ENCODE results near the gene MORN1.
A peak's percentile ranks its signal among the peaks of the same experiment; 100 is the strongest.

The MORN1 gene

DNA sequence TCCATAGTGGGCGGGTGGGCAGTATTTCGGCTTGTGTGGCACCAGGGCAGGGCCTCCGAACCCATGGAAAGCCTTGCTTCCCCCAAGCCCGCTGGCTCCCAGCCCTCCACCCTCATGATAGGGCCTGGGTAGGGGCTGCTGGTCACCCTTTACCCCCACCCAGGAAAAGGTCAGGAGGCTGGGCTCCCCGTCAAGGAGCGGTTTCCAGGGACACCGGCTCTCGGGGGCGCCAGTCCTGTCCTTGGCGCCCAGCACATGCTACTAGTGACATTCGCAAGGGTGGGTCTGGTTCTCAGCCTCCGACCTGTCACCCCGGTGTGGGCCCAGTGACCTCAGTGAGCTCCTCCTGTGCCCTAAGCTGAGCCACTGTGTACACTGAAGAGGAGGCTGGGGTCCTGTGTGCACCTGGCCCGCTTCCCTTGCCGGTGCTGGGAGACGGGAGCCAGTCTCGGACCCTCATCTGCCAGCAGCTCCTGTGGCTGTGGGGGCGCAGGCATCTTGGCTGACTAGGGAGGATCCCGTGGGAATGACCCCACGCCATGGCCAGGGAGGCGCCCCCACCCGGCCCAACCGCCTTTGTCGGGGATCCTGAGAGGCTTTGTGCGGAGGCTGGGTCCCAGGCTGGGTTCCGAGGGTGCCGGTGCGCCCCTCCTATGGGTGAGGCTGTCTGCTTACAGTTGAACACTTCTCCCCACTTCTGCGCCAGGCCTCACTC is 108.6 kb downstream of the MORN1 start:
- no peak for DNase-seq (ENCODE audit: insufficient read length, low spot score)
- FAIRE-seq = no peak

DNA sequence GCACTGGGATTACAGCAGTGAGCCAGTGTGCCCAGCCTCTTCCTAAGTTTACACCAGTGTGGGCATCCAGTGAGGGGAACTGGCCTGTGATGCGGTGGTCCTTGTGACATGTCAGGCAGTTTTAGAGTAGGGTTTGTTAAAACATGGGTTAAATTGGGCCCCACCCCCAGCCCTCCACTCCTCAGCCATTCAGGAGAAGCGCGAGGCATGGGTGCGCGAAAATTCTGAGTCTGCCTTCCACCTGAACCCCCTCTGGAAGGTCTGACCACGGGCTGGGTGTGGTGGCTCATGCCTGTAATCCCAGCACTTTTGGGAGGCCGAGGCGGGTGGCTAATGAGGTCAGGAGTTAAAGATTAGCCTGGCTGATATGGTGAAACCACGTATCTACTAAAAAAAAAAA is 111.5 kb downstream of the MORN1 start:
- DNase-seq (ENCODE audit: insufficient read length, low spot score) (no peak), FAIRE-seq (no peak)

DNA sequence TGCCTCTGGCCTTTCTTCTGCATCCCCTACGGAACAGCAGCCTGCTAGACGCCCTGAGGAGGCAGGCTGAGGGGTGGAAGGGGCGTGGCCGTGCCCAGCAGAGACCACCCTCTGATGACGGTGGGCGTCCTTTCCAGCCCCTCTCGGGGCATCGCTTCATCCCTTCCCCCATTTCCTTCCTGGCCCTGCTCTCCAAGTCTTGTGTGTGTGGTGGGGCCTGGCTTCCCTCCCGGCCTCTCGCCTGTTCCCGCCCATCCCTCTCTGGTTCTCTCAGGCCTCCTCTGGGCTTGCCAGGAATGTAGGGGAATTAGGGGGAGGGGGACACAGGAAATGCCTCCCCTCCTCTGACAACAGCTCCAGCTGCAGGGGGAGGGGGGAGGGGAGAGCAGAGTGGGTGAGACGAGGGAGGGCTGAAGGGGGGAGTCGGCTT is 112.1 kb downstream of the MORN1 start:
- FAIRE-seq = no peak
- peak; percentile 37 for DNase-seq (ENCODE audit: insufficient read length, low spot score)

DNA sequence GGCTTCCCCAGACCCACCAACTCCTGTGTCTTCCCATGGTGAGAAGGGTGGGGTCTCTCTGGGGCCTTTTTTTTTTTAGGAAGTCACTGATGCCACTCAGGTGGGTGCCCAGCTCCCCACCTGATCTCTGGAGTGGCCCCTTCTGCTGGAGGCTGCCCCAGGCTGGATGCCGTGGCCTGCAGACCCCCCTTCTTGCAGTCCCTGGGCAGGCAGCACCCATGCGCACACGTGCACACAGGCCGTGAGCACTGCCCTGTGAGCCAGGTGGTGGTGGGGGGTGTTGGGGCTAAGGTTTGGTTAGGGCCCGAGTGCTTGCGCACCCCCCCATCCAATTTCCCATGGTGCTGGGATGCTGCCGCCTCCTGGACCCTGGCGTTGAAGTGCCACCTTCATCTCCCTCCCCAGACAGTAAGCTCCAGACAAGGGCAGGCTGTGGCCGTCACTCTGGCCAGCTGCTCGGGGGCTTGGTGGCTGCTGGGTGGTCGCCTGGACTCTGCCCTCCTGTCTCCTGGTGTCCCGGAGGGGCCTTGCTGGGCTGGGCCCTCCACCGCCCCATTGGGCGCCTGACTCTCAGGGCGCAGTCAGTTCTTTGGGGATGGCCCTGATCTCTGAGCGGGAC is 112.7 kb downstream of the MORN1 start:
- no peak for FAIRE-seq
- no peak for DNase-seq (ENCODE audit: insufficient read length, low spot score)

DNA sequence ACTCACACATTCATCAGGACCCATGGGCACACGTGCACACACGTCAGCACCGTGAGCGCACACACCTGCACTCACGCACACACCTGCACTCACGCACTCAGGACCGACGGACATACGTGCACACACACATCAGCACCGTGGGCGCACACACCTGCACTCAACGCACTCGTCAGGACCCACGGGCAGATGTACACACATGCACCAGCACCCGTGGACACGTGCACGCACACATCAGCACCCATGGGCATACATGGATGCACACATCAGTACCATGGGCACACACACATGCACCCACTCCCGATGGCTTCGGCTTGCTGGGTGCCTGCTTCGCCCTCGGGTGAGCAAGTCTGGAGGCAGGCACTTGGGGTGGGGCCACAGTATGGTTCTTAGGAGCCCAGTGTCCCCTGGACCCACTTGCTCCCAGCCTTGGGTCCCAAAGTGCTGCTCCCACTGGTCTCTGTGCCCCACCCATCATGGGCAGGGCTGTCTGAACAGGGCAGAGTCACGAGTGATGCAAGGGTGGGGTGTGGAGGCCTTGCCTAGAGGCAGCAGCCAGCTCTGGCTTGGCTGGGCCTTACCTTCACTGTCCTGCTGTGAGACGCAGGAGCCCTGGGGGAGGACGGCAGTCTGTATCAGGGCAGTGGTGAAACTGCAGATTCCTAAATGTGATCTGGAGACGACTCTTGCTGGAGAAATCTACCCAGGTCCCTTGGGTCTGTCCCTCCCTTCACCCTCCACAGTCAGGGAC is 113.4 kb downstream of the MORN1 start:
- DNase-seq (ENCODE audit: insufficient read length, low spot score) (no peak), FAIRE-seq (peak; percentile 88)

DNA sequence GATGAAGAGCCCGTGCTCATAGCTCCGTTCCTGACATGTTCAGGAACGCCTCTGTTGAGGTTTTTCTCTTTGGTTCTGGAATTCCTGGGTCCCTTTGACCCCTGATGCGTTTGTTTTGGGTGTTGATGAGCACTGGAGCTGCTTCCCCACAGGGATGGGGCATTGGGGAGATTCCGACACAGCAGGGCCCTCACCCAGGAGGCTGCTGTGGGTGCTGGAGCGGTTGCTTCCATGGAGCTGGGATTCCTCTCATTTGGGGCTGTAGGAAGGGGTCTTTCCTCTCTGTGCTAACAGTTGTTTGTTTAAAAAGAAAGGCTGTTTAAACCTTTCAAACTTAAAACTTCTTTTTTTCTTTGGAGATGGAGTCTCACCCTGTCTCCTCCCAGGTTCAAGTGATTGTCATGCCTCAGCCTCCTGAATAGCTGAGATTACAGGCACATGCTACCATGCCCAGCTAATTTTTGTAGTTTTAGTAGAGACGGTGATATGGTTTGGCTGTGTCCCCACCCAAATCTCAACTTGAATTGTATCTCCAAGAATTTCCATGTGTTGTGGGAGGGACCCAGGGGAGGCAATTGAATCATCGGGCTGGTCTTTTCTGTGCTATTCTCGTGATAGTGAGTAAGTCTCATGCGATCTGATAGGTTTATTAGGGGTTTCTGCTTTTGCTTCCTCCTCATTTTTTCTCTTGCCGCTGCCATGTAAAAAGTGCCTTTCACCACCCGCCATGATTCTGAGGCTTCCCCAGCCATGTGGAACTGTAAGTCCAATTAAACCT is 114.4 kb downstream of the MORN1 start:
- no peak for FAIRE-seq
- no peak for DNase-seq (ENCODE audit: insufficient read length, low spot score)

DNA sequence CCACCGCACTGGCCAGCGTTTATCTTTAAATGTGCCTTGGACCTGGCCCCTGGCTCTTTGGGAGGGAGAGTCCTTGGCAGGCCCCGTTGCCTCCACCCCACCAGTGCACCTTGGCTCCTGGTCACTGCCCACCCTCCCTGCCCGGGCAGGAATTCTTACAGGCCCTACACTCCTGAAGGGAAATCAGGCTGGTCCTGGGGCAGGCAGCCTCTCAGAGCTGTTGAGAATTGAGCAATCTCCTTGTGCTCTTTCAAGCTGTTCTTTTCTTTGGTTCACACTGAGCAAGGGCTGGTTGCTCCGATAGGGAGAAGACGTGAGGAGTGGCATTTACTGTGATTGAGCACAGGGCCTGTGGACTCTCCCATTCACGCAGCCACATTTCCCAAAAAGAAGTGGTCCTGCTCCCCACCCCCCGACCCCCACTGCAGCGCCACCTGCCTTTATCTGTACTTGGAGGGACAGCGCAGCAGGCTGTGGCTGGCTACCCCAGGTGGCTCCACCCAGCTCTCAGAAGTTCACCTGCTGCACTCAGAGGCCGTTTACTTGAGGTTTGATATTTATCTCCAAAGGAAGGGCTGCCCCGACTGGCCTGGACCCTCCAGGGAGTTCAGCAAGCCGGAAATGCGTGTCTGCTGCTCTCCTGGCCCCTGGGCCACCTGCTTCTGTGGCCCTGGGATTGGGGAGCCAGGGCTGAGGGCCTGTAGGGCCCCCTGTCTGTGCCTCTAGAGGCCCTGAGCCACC is 115.4 kb downstream of the MORN1 start:
- DNase-seq (ENCODE audit: insufficient read length, low spot score) = no peak
- FAIRE-seq = no peak

DNA sequence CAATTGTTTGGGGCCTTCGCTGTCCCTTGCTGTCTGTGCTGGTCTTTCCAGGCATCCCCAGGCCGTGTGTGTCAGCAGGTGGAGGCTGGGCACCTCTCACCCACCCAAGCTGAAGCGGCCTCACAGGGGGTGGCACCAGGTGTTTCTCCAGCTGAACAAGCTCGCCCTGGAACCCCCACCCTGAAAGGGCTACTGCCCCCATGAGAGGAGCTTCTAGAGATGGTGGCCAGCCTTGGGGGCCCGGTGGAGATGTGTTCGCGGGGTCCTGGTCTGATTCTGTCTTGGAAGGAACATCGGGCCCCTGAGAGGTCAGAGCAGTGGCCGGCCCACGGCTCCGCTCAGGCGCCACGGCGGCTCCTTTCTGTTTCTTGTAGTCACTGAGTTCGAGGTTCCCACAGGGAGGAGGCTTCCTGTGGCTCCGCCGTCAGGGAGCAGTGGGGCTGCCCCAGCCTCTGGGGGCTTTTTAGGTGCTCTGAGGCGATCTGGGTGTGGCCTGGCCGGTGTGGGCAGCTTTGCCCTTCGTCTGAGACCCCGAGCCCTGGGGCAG is 116.4 kb downstream of the MORN1 start:
- DNase-seq (ENCODE audit: insufficient read length, low spot score) (no peak), FAIRE-seq (no peak)

DNA sequence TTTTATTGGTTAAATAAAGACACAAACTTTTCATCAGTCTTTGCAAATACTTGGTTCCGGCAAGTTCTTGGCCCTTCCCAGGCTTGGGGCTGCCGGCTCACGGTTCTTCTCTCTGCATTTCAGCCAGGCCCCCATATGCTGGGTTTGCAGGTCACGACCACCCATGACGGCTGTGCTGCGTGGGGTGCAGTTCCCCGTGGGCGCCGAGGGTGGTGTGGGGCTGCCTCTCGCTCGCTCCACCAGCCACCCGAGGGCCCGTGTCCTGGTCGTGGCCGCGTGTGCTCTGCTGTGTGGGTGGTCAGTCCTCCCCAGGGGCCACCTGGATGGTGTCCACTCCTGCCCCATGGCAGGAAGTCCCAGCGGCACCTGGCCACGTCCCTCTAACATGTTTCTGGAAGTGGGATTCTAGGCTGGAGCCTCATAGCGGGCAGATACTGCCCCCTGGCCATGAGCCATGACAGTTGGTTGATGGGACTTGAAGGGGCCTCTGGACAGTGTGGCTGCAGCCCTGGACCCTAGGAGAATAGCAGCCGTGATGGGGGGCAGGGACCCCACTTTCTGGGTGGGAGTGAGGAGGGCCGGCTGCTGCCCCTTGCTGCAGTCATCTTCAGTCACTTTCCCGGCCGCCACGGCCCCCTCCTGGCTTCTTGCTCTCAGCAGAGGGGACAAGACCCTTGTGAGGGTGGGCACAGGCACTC is 117.0 kb downstream of the MORN1 start:
- FAIRE-seq = no peak

DNA sequence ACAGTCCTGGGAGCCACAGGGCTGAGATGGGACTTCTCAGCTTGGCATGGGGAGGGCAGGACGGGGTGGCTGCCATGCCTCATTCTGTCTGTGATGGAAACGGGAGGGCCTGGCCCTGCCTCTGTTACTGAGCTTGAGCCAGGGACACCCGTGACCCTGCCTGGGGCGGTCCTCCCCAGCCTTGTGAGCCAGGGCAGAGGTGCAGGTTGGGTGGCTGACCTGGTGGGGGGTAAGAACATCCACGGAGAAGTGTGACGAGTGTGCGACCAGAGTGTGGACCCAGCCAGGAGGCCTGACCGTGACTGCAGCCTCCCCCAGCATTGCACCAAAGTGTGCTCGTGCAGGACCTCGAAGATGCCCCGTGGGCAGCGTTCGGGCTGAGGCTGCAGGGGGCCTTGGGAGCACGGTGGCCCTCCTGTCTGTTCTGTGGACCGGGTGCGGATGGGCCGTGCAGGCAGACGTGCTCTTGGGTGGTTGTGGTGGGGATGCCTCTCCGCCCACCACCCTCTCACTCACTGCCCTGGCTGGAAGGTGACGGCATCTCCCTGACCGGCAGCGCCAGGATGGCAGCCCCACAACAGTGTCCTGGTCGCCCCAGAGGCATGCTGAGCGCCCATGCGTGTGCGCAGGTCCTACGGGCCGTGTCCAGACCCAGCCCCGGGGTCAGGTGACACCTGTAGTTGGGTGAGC is 117.8 kb downstream of the MORN1 start:
- DNase-seq (ENCODE audit: insufficient read length, low spot score) = no peak
- no peak for FAIRE-seq

More for the DNA sequence above, 117.0 kb downstream of the MORN1 start:
- DNase-seq (ENCODE audit: insufficient read length, low spot score) = no peak

DNA sequence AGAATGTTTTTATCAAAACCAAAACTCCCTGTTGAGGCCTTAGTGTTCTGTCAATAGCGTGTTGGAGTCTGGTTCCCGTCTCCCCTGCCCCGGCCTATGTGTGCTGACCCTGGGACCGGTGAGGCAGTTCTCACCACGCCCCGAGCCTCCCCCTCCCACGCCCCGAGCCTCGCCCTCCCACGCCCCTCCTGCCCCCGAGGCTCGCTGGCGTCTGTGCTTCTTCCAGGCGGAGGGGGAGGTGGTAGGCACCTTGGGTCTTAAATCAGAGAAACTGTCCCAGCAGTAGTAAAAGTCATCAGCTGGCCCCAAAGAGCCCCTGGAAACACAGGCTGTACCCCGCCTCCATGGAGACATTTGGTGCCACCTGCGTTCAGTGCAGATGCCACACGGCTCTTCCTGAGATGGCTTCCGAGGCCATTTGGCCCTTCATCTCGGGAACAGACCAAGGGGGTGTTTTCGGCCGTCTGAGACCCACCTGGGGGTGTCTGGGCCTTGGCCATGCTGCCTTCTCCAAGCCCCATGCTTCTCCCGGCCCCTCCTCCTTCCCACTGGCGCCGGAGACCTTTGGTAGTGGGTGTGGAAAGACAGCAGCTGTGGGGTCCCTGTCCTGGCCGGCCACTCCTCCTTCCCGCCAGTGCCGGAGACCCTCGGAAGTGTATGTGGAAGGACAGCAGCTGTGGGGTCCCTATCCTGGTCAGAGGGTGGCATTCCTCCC is 118.5 kb downstream of the MORN1 start:
- no peak for FAIRE-seq

DNA sequence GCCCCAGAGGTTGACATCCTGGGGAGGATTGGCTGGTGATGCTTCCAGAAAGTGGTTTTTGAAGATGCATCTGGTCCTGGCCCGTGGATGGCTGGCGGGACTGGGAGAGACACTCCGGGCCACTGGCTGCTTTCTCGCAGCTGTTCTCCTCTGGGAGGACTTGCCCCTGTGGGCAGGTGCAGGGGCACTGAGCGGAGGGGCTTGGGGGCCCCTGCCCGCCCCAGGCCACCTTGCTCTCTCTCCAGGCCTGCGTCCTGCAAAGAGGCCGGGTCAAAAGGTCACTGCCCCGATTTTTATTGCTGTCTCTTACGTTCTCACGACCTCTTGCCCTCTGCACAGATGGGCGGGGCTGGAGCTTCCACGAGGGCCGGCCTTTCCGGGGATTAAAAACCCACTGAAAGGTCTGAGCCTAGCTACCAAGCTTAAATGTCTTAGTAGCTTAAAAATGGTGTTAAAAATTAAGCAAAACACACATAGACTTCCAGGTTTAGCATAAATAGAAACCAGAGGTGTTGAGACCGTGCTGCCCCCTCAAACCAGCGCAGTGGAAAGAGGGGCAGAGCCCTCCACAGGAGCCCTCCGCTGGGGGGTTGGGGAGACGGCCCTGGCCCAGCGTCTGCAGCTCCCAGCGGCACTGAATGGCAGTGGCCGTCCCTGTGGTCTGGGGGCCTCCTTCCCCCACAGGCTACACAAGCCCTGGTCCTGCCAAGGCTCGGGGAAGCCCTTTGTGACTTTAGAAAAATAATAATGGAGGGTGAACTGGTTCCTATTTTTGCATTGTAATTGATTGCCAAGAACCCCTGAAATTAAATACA is 119.3 kb downstream of the MORN1 start:
- no peak for FAIRE-seq

More for the DNA sequence above, 118.5 kb downstream of the MORN1 start:
- no peak for DNase-seq (ENCODE audit: insufficient read length, low spot score)

More for the DNA sequence above, 119.3 kb downstream of the MORN1 start:
- no peak for DNase-seq (ENCODE audit: insufficient read length, low spot score)

Measured in HTR-8/SVneo (cell line).